HepG2 (cell line): Measurements from ENCODE around the gene HOXC9. TPM values are rescaled to one million over a fixed set of nuclear protein-coding genes. Genes with fewer than 3 reads are reported as not detected.

Experiments used
- ATAC-seq: fragments of 200-7000 bp; cut with Tn5 transposase; 3 replicates; pipeline ENCODE4 v1.9.1; 2020; ENCODE audit warnings: mild to moderate bottlenecking, moderate library complexity
- BruUV-seq: library from RNA; stranded (reverse); fragments of 400-500 nt; replicated peaks from 2 replicates; lab custom pipeline; 2021; lab: Mats Ljungman, UMichigan
- CTCF ChIA-PET: fragments of 300-600 bp; formaldehyde crosslinking; extraction: SDS; loops from one replicate; lab custom pipeline; 2021; ENCODE audit warnings: low total read pairs, inconsistent platforms, low intra/inter-chr PET ratio; lab: Yijun Ruan, JAX
- POLR2A ChIA-PET: fragments of 350-600 bp; sonication (Branson Sonifier 250); formaldehyde crosslinking; loops from one replicate; lab custom pipeline; 2020; ENCODE audit warnings: antibody characterized with exemption, inconsistent platforms; lab: Yijun Ruan, JAX
- DNase-seq: peaks from one replicate; pipeline ENCODE4 v3.0.0-alpha.2; 2015; ENCODE audit warnings: low spot score
- FAIRE-seq: peaks from 3 replicates; lab custom pipeline; 2011; peaks lifted over from hg19 to GRCh38; lab: Jason Lieb, UNC
- H2AFZ ChIP-seq: one replicate; pipeline ENCODE4 v1.6.1; 2011; ENCODE audit warnings: low read length, inconsistent platforms
- H3K27ac ChIP-seq: fragments of 300-600 bp; 3 replicates; pipeline ENCODE4 v1.8.0; 2011; ENCODE audit warnings: mixed run types, mild to moderate bottlenecking, mixed read lengths, low read length, inconsistent platforms; ENCODE audit not compliant: insufficient read depth; ENCODE audit errors: extremely low read length
- H3K27me3 ChIP-seq, 2 experiments: fragments of 200-600 bp in 1 of 2; 2 replicates in 1 of 2; 3 replicates in 1 of 2; pipeline versions ENCODE4 v1.6.0 to v1.8.0; 2011; ENCODE audit warnings: low read length in 2 of 2, mild to moderate bottlenecking in 2 of 2, moderate library complexity in 2 of 2, inconsistent platforms in 1 of 2; ENCODE audit not compliant: insufficient read depth in 2 of 2, control insufficient read depth in 1 of 2
- H3K36me3 ChIP-seq, 2 experiments: fragments of 200-600 bp in 1 of 2; replicated peaks in 1 of 2; 2 replicates in 1 of 2; 3 replicates in 1 of 2; pipeline versions ENCODE4 v1.5.1 to v1.8.0; 2011; ENCODE audit warnings: low read length in 2 of 2, inconsistent platforms in 1 of 2; ENCODE audit not compliant: insufficient read depth in 2 of 2, control insufficient read depth in 1 of 2
- H3K4me1 ChIP-seq: 2 replicates; pipeline ENCODE4 v1.5.1; 2012; ENCODE audit warnings: low read length, inconsistent platforms; ENCODE audit not compliant: insufficient read depth
- H3K4me2 ChIP-seq: 2 replicates; pipeline ENCODE4 v1.6.0; 2011; ENCODE audit warnings: low read depth, low read length, inconsistent platforms
- H3K4me3 ChIP-seq, 3 experiments: fragments of 200-600 bp in 1 of 3; sonication (generic), shearing (Covaris generic) in 1 of 3; replicated peaks in 1 of 3; 2 replicates each; pipeline ENCODE4 v1.5.1; 2011 to 2016; ENCODE audit warnings: low read length in 3 of 3, inconsistent platforms in 2 of 3, low read depth in 2 of 3, mild to moderate bottlenecking in 2 of 3, control low read depth in 1 of 3, mixed read lengths in 1 of 3; ENCODE audit not compliant: insufficient read depth in 1 of 3
- H3K79me2 ChIP-seq: one replicate; pipeline ENCODE4 v1.6.1; 2011; ENCODE audit warnings: low read length, inconsistent platforms; ENCODE audit not compliant: insufficient read depth
- H3K9ac ChIP-seq: 2 replicates; pipeline ENCODE4 v1.6.0; 2011; ENCODE audit warnings: mild to moderate bottlenecking, low read depth, low read length, inconsistent platforms; ENCODE audit not compliant: insufficient read depth
- H3K9me3 ChIP-seq: 2 replicates; pipeline ENCODE4 v1.5.1; 2012; ENCODE audit warnings: mild to moderate bottlenecking, low read length
- H4K20me1 ChIP-seq: 2 replicates; pipeline ENCODE4 v1.6.0; 2011; ENCODE audit warnings: inconsistent platforms, mild to moderate bottlenecking, low read length, moderate library complexity; ENCODE audit not compliant: insufficient read depth
- CBX2 ChIP-seq, 2 experiments: fragments of 200-600 bp in 1 of 2; sonication (generic); formaldehyde crosslinking in 1 of 2; IDR thresholded peaks; 2 replicates each; pipeline versions ENCODE4 v1.7.0 to v1.8.1; 2018 to 2022; ENCODE audit warnings: low read depth in 2 of 2, low read length in 1 of 2, mild to moderate bottlenecking in 1 of 2, missing genetic modification reagents in 1 of 2
- JUND ChIP-seq: sonication (generic); formaldehyde crosslinking; IDR thresholded peaks from 2 replicates; pipeline ENCODE4 v1.8.0; 2022; ENCODE audit warnings: mild to moderate bottlenecking, missing genetic modification reagents
- TBX3 ChIP-seq: fragments of 450-650 bp; IDR thresholded peaks from 2 replicates; pipeline ENCODE4 v1.6.1; 2017; ENCODE audit warnings: antibody characterized with exemption, mild to moderate bottlenecking, inconsistent platforms, borderline replicate concordance
- THAP11 ChIP-seq: IDR thresholded peaks from 2 replicates; pipeline ENCODE4 v1.6.1; 2016; ENCODE audit warnings: missing biosample characterization, missing genetic modification reagents
- ZBTB49 ChIP-seq: sonication (generic); formaldehyde crosslinking; IDR thresholded peaks from 2 replicates; pipeline ENCODE4 v1.4.0; 2020; ENCODE audit warnings: missing genetic modification reagents, borderline replicate concordance
- ZFY ChIP-seq: sonication (generic); formaldehyde crosslinking; IDR thresholded peaks from 2 replicates; pipeline ENCODE4 v1.4.0; 2020; ENCODE audit warnings: missing genetic modification reagents
- ZNF446 ChIP-seq: sonication (generic); formaldehyde crosslinking; IDR thresholded peaks from 2 replicates; pipeline ENCODE4 v1.5.0; 2020; ENCODE audit warnings: mild to moderate bottlenecking, missing genetic modification reagents
- ZNF746 ChIP-seq: sonication (generic); formaldehyde crosslinking; IDR thresholded peaks from 2 replicates; pipeline ENCODE4 v1.8.0; 2022; ENCODE audit warnings: mild to moderate bottlenecking, missing genetic modification reagents
- ZNF816 ChIP-seq: sonication (generic); formaldehyde crosslinking; IDR thresholded peaks from 2 replicates; pipeline ENCODE4 v1.8.0; 2022; ENCODE audit warnings: missing genetic modification reagents, mild to moderate bottlenecking, borderline replicate concordance
- ZNF83 ChIP-seq: sonication (generic); formaldehyde crosslinking; IDR thresholded peaks from 2 replicates; pipeline ENCODE4 v1.4.0; 2020; ENCODE audit warnings: missing genetic modification reagents, mild to moderate bottlenecking, borderline replicate concordance
- ZNF850 ChIP-seq: sonication (generic); formaldehyde crosslinking; conservative IDR thresholded peaks from 2 replicates; pipeline ENCODE4 v1.9.0; 2021; ENCODE audit warnings: mild to moderate bottlenecking, missing genetic modification reagents
- WGBS: methylation state at CpG from one replicate; pipeline ENCODE4 v1.1.6; 2017; ENCODE audit warnings: low lambda C conversion rate; 5-methylcytosine and 5-hydroxymethylcytosine counted together
- in situ Hi-C: cut with HindIII; loops from 2 replicates; pipeline ENCODE4 v1.10.0; 2017; ENCODE audit warnings: low pct_unique_long_range_greater_than_20kb; ENCODE audit not compliant: extremely low pct_ligation_motif_present
- intact Hi-C: fragments of 100-400 bp; cut with micrococcal nuclease; formaldehyde crosslinking; loops from one replicate; pipeline ENCODE4 v1.10.0; 2022; ENCODE audit not compliant: unreplicated experiment
- polyA plus RNA-seq, 8 experiments: library from polyadenylated mRNA; depleted of rRNA in 3 of 8; stranded (reverse) in 7 of 8; unstranded in 1 of 8; fragments of >200 nt; fragmentation: Illumina TruSeq in 4 of 8; extraction: Trizol in 4 of 8; gene quantifications; 2 replicates each; pipeline versions ENCODE4 v1.2.1 to v1.2.3, GENCODE V29; 2011 to 2016; ENCODE audit warnings: low read depth in 4 of 8, missing spikeins in 1 of 8, mixed read lengths in 1 of 8; ENCODE audit not compliant: insufficient read depth in 1 of 8
- total RNA-seq, 5 experiments: library from RNA; depleted of rRNA; stranded (reverse); fragments of >200 nt; fragmentation: Illumina TruSeq; extraction: Trizol; gene quantifications; 2 replicates each; pipeline ENCODE4 v1.2.3, GENCODE V29; 2016; ENCODE audit warnings: low read depth in 1 of 5

HOXC9 gene
- total and polyA plus RNA-seq, 2 of the 13 experiments (the other 11 are each of a cell fraction or from before 2014, with no cell fraction given), result 0.11 to 1.1 TPM

GRCh38 chr12:54002278-54002914 is 2.4 kb downstream of the HOXC9 start:
- in situ Hi-C loops (no loop called here), intact Hi-C loops (loop anchor here (10.0 kb wide), 1 partner anchor 362 kb away; the partner anchor contains the start of gene GPR84)
- ChIA-PET POLR2A (no interaction called here), CTCF (no interaction called here)
- no peak overlapping the region for H3K9ac ChIP-seq
- H3K4me2 ChIP-seq, result no peak overlapping the region
- DNase-seq, result no peak
- no peak for TF ChIP-seq ZBTB49 (CRISPR knock-in tag)
- no peak for TF ChIP-seq ZNF746 (CRISPR knock-in tag)
- no peak for TF ChIP-seq ZFY (CRISPR knock-in tag)
- no peak for TF ChIP-seq ZNF446
- no peak for TF ChIP-seq THAP11 (CRISPR knock-in tag)
- no peak for TF ChIP-seq ZNF83
- TF ChIP-seq ZNF850 (CRISPR knock-in tag), result no peak
- TF ChIP-seq JUND (CRISPR knock-in tag), result no peak
- TF ChIP-seq CBX2 (IDR thresholded peaks at IDR 0.05; ENCODE audit: low read depth, low read length), result no peak
- no peak for TF ChIP-seq CBX2 (CRISPR knock-in tag; IDR thresholded peaks at IDR 0.05; ENCODE audit: low read depth)
- no peak for TF ChIP-seq TBX3
- TF ChIP-seq ZNF816 (CRISPR knock-in tag), result no peak
- H2AFZ ChIP-seq, result no peak overlapping the region
- peaks cover 22 to 89% of the 10 kb centered on the region in 2 experiments for H3K27me3 ChIP-seq
- no peaks in the 10 kb centered on the region for H3K9me3 ChIP-seq
- ATAC-seq, result no peak
- BruUV-seq, result no TSS peak
- H3K79me2 ChIP-seq, result no peaks in the 10 kb centered on the region
- H3K27ac ChIP-seq, result no peak overlapping the region
- H4K20me1 ChIP-seq, result no peaks in the 10 kb centered on the region
- no peak overlapping the region for H3K4me3 ChIP-seq
- no peak for FAIRE-seq
- 49% methylated on average over 19 of the region's 19 CpGs for WGBS
- H3K4me1 ChIP-seq, result peaks cover 32% of the 10 kb centered on the region
- no peaks in the 10 kb centered on the region for H3K36me3 ChIP-seq
